Posterior cingulate gyrus (tissue), 11 donors: Measurements from ENCODE around the gene SIGLEC15.
"Not testable (repeated sequence)": the region's sequence is repeated elsewhere in the genome, so short reads cannot be mapped to it uniquely, and the experiment has no call there.

Experiments used
- DNase-seq, 10 donors: peaks; one replicate each; pipeline versions ENCODE4 v3.0.0 to v3.0.0-alpha.2; 2020 to 2021; ENCODE audit warnings: mixed read lengths in 3 of 10
- intact Hi-C: fragments of 100-400 bp; cut with DNase I; formaldehyde crosslinking; loops from one replicate; pipeline ENCODE4 v1.15.1; 2023

SIGLEC15 gene

GRCh38 chr18:45841765-45842442, 16.4 kb downstream of the SIGLEC15 start:
- intact Hi-C loops: no loop called here
- DNase-seq: peak in 1 of 10 donors; percentile 23

GRCh38 chr18:45843019-45843418, 17.5 kb downstream of the SIGLEC15 start:
- no peak for DNase-seq
- intact Hi-C loops: no loop called here

GRCh38 chr18:45844938-45845337, 19.5 kb downstream of the SIGLEC15 start:
- no peak for DNase-seq
- intact Hi-C loops: no loop called here

- intact Hi-C loops: no loop called here
- DNase-seq: peak in 1 of 10 donors; percentile 45
These were observed 19.9 kb downstream of the SIGLEC15 start for GRCh38 chr18:45845410-45845809.

GRCh38 chr18:45847119-45847518, 21.6 kb downstream of the SIGLEC15 start:
- no peak for DNase-seq
- intact Hi-C loops: no loop called here

GRCh38 chr18:45848643-45849042, 23.2 kb downstream of the SIGLEC15 start:
- intact Hi-C loops: not testable (repeated sequence)

GRCh38 chr18:45849529-45849928, 24.1 kb downstream of the SIGLEC15 start:
- intact Hi-C loops: no loop called here
- no peak for DNase-seq

More at GRCh38 chr18:45848643-45849042, 23.2 kb downstream of the SIGLEC15 start:
- DNase-seq: peak in 1 of 10 donors; percentile 63

- intact Hi-C loops: no loop called here
- DNase-seq: peak in 1 of 10 donors; percentile 74
These were observed 24.5 kb downstream of the SIGLEC15 start for GRCh38 chr18:45850021-45850420.

GRCh38 chr18:45851161-45851925, 25.9 kb downstream of the SIGLEC15 start:
- peak in 1 of 10 donors; percentile 59 for DNase-seq
- intact Hi-C loops: no loop called here

- peak in 1 of 10 donors; percentile 60 for DNase-seq
- intact Hi-C loops: no loop called here
These were observed 27.2 kb downstream of the SIGLEC15 start for GRCh38 chr18:45852631-45853030.

- DNase-seq: no peak
- intact Hi-C loops: no loop called here
These were observed 28.6 kb downstream of the SIGLEC15 start for GRCh38 chr18:45854036-45854586.

GRCh38 chr18:45856531-45856930, 31.1 kb downstream of the SIGLEC15 start:
- no peak for DNase-seq
- intact Hi-C loops: no loop called here

GRCh38 chr18:45859334-45859733, 33.9 kb downstream of the SIGLEC15 start:
- DNase-seq: no peak
- intact Hi-C loops: no loop called here

GRCh38 chr18:45860492-45860891, 35.0 kb downstream of the SIGLEC15 start:
- DNase-seq: no peak
- intact Hi-C loops: no loop called here

- intact Hi-C loops: no loop called here
- DNase-seq: no peak
These were observed 35.5 kb downstream of the SIGLEC15 start for GRCh38 chr18:45860971-45861370.

GRCh38 chr18:45861926-45862325, 36.5 kb downstream of the SIGLEC15 start:
- DNase-seq: no peak
- intact Hi-C loops: no loop called here

GRCh38 chr18:45863469-45863868, 38.0 kb downstream of the SIGLEC15 start:
- DNase-seq: no peak
- intact Hi-C loops: no loop called here

- intact Hi-C loops: no loop called here
- DNase-seq: no peak
These were observed 38.6 kb downstream of the SIGLEC15 start for GRCh38 chr18:45864081-45864480.

GRCh38 chr18:45865466-45865865, 40.0 kb downstream of the SIGLEC15 start:
- intact Hi-C loops: no loop called here

GRCh38 chr18:45870419-45870818, 44.9 kb downstream of the SIGLEC15 start:
- intact Hi-C loops: no loop called here

More at GRCh38 chr18:45865466-45865865, 40.0 kb downstream of the SIGLEC15 start:
- no peak for DNase-seq

GRCh38 chr18:45871431-45872084, 46.1 kb downstream of the SIGLEC15 start:
- intact Hi-C loops: no loop called here
- no peak for DNase-seq

More at GRCh38 chr18:45870419-45870818, 44.9 kb downstream of the SIGLEC15 start:
- no peak for DNase-seq
